Measurements from ENCODE around the gene CDH15.

Gene CDH15

DNA sequence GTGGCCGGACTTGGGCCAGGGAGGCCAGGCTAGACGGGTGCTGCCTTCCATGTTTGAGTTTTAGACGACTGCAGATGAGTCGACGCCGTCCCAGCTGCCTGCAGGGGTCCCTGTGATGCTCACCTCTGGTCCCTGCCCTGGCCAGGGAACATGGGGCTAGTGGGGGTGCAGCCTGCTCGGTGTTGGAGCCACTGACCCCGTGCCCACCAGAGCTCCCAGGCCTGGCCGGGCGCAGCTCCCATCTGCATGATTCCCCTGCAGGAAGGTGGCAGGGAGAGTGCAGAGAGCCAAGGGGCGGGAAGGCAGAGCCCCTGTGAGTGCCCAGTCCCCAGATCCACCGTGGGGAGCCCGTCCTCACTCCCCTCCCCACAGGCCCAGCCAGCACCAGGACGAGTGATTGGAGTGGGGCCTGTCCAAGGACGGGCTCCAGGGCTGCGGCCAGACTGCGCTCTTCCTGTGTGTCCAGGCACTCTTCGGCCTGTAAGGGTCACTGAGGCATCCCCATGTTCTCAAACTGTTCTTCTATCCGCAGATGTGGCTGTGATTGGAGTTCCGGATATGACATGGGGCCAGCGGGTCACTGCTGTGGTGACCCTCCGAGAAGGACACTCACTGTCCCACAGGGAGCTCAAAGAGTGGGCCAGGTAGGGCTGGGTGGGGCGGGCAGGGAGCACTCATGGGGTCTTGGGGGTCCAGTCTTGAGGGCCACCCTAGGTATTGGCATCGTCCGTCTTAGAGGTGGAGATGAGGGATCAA lies 26.0 kb upstream of the CDH15 start:
- H3K4me1 ChIP-seq, result peaks cover 13% of the 10 kb centered on the region
- H3K9ac ChIP-seq, result no peak overlapping the region
- H3K36me3 ChIP-seq (ENCODE audit: control insufficient read depth, insufficient read depth, low read length), result no peaks in the 10 kb centered on the region
- no peak overlapping the region for H3K4me3 ChIP-seq (ENCODE audit: low read depth, low read length)
- H3K4me2 ChIP-seq (ENCODE audit: low read length), result no peak overlapping the region
- H3K9me3 ChIP-seq (ENCODE audit: control insufficient read depth, low read length), result no peaks in the 10 kb centered on the region
- H3K79me2 ChIP-seq, result no peaks in the 10 kb centered on the region
- H3K27ac ChIP-seq, result no peak overlapping the region
- H3K27me3 ChIP-seq (ENCODE audit: control insufficient read depth, insufficient read depth, low read length), result no peaks in the 10 kb centered on the region
- TF ChIP-seq, protein P1, sequence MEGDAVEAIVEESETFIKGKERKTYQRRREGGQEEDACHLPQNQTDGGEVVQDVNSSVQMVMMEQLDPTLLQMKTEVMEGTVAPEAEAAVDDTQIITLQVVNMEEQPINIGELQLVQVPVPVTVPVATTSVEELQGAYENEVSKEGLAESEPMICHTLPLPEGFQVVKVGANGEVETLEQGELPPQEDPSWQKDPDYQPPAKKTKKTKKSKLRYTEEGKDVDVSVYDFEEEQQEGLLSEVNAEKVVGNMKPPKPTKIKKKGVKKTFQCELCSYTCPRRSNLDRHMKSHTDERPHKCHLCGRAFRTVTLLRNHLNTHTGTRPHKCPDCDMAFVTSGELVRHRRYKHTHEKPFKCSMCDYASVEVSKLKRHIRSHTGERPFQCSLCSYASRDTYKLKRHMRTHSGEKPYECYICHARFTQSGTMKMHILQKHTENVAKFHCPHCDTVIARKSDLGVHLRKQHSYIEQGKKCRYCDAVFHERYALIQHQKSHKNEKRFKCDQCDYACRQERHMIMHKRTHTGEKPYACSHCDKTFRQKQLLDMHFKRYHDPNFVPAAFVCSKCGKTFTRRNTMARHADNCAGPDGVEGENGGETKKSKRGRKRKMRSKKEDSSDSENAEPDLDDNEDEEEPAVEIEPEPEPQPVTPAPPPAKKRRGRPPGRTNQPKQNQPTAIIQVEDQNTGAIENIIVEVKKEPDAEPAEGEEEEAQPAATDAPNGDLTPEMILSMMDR (IDR thresholded peaks at IDR 0.05), result no peak
- no peak overlapping the region for H2AFZ ChIP-seq

DNA sequence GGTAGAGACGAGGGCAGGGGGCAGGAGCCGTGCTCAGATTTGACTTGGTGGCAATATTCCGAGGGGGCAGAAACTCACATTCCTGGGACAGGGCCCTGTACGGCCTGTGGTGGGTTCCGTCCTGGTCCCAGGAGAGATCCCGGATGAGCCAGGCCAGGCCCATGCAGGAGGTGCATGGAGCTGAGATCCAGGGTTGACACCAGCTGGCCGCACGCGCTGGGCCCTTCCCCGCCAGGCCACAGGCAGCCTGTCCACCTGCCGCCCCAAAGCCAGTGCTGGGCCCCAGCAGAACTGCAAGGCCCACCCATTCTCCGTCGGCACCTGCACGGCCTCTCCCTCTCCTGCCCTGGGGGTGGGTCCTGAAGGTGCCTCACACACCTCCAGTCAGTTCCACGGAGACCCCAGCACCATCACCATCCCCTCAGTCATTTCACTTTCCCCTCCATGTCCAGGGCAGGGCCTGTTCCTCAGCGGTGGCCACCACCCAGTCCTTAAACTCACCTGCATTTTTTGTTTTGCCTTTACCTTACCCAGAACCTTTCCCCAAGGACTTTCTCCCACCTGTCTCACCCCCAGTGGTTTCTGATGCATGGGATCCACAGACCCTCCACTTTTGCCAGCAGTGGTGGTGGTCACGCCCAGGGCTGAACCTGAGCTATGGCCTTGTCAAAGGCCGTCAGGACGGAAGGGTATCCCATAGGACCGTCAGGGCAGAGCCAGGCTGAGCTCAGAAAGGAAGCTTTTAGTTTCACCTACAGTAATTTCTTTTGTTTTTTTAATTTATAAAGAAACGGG lies 25.1 kb upstream of the CDH15 start:
- no peak overlapping the region for H3K4me2 ChIP-seq (ENCODE audit: low read length)
- peaks cover 19% of the 10 kb centered on the region for H3K4me1 ChIP-seq
- no peaks in the 10 kb centered on the region for H3K79me2 ChIP-seq
- TF ChIP-seq, protein P1 (IDR thresholded peaks at IDR 0.05), result no peak
- no peak overlapping the region for H3K4me3 ChIP-seq (ENCODE audit: low read depth, low read length)
- no peak overlapping the region for H3K9ac ChIP-seq
- H2AFZ ChIP-seq, result no peak overlapping the region
- no peak overlapping the region for H3K27ac ChIP-seq
- no peaks in the 10 kb centered on the region for H3K27me3 ChIP-seq (ENCODE audit: control insufficient read depth, insufficient read depth, low read length)
- H3K9me3 ChIP-seq (ENCODE audit: control insufficient read depth, low read length), result no peaks in the 10 kb centered on the region
- no peaks in the 10 kb centered on the region for H3K36me3 ChIP-seq (ENCODE audit: control insufficient read depth, insufficient read depth, low read length)

GRCh38 chr16:89147085-89147817 lies 24.3 kb upstream of the CDH15 start:
- Histone ChIP-seq H3K4me2 (ENCODE audit: low read length) (no peak overlapping the region), H3K9me3 (ENCODE audit: control insufficient read depth, low read length) (no peaks in the 10 kb centered on the region), H3K4me3 (ENCODE audit: low read depth, low read length) (no peak overlapping the region), H3K36me3 (ENCODE audit: control insufficient read depth, insufficient read depth, low read length) (no peaks in the 10 kb centered on the region), H3K27me3 (ENCODE audit: control insufficient read depth, insufficient read depth, low read length) (no peaks in the 10 kb centered on the region), H3K4me1 (peaks cover 22% of the 10 kb centered on the region), H3K27ac (no peak overlapping the region), H2AFZ (no peak overlapping the region), H3K79me2 (no peaks in the 10 kb centered on the region), H3K9ac (no peak overlapping the region)
- TF ChIP-seq, protein P1 (IDR thresholded peaks at IDR 0.05), result no peak

DNA sequence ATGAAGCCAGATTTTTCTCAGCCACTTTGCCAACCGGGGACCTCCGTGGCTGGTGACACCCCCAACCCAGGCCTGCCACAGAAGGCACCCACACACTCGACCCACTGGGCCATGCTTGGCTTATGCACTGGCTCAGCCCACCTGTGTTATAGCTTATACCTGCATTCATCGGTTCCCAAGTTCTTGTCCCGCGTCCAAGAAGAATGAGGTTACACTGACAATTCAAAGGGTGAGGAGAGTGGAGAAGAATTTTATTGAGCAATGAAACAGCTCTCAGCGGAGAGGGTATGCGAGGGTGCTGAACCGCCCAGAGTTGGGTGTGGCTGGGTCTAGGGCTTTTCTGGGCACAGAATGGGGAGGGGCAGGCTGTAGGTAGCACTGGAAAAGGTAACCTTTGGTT lies 22.2 kb upstream of the CDH15 start:
- Histone ChIP-seq H3K27me3 (ENCODE audit: control insufficient read depth, insufficient read depth, low read length) (no peaks in the 10 kb centered on the region), H3K4me2 (ENCODE audit: low read length) (no peak overlapping the region), H2AFZ (no peak overlapping the region), H3K9ac (no peak overlapping the region), H3K9me3 (ENCODE audit: control insufficient read depth, low read length) (no peaks in the 10 kb centered on the region), H3K4me1 (peaks cover 27% of the 10 kb centered on the region), H3K36me3 (ENCODE audit: control insufficient read depth, insufficient read depth, low read length) (no peaks in the 10 kb centered on the region), H3K79me2 (no peaks in the 10 kb centered on the region), H3K27ac (peak overlapping the region; percentile 96), H3K4me3 (ENCODE audit: low read depth, low read length) (no peak overlapping the region)
- TF ChIP-seq, protein P1 (IDR thresholded peaks at IDR 0.05), result no peak
